KOPT-K1 (cell line): Measurements from ENCODE around the gene PTPRA.

Experiments
- H3K27ac ChIP-seq: fragments of 200-600 bp; sonication (generic); 2 replicates; pipeline ENCODE4 v1.5.1; 2016; ENCODE audit warnings: antibody characterized with exemption, mild to moderate bottlenecking, low read depth, low read length; ENCODE audit not compliant: poor library complexity, severe bottlenecking
- H3K36me3 ChIP-seq: fragments of 200-600 bp; sonication (generic); 2 replicates; pipeline ENCODE4 v1.5.1; 2017; ENCODE audit warnings: antibody characterized with exemption, mild to moderate bottlenecking, low read length, moderate library complexity; ENCODE audit not compliant: insufficient read depth
- H3K9me3 ChIP-seq: fragments of 200-600 bp; sonication (generic); 2 replicates; pipeline ENCODE4 v1.5.1; 2017; ENCODE audit warnings: antibody characterized with exemption, low read length, mild to moderate bottlenecking; ENCODE audit not compliant: insufficient read depth, poor library complexity, severe bottlenecking

The PTPRA gene

GRCh38 chr20:2869381-2869780, 3.9 kb upstream of the PTPRA start:
- Histone ChIP-seq H3K9me3 (no peaks in the 10 kb centered on the region), H3K36me3 (peaks cover 27% of the 10 kb centered on the region), H3K27ac (no peak overlapping the region)

- no peak overlapping the region for H3K27ac ChIP-seq
- H3K36me3 ChIP-seq: peaks cover 22% of the 10 kb centered on the region
- H3K9me3 ChIP-seq: no peaks in the 10 kb centered on the region
These were observed 2.2 kb upstream of the PTPRA start for GRCh38 chr20:2871111-2871465.

- Histone ChIP-seq H3K9me3 (no peaks in the 10 kb centered on the region), H3K27ac (peak overlapping the region; percentile 87), H3K36me3 (peaks cover 18% of the 10 kb centered on the region)
These were observed 1.4 kb upstream of the PTPRA start for GRCh38 chr20:2871661-2872458.

GRCh38 chr20:2872459-2873009, 747 bp upstream of the PTPRA start:
- Histone ChIP-seq H3K27ac (peak overlapping the region; percentile 87), H3K36me3 (peaks cover 21% of the 10 kb centered on the region), H3K9me3 (no peaks in the 10 kb centered on the region)

GRCh38 chr20:2873747-2874041, 413 bp downstream of the PTPRA start:
- Histone ChIP-seq H3K27ac (peak overlapping the region; percentile 87), H3K9me3 (no peaks in the 10 kb centered on the region)

GRCh38 chr20:2874456-2874855, 1.2 kb downstream of the PTPRA start:
- Histone ChIP-seq H3K9me3 (no peaks in the 10 kb centered on the region), H3K27ac (peak overlapping the region; percentile 87), H3K36me3 (peaks cover 28% of the 10 kb centered on the region)

More at GRCh38 chr20:2873747-2874041, 413 bp downstream of the PTPRA start:
- H3K36me3 ChIP-seq: peaks cover 27% of the 10 kb centered on the region

- Histone ChIP-seq H3K27ac (no peak overlapping the region), H3K36me3 (peaks cover 34% of the 10 kb centered on the region), H3K9me3 (no peaks in the 10 kb centered on the region)
These were observed 2.5 kb downstream of the PTPRA start for GRCh38 chr20:2875690-2876203.

GRCh38 chr20:2878515-2878914, 5.2 kb downstream of the PTPRA start:
- Histone ChIP-seq H3K27ac (no peak overlapping the region), H3K9me3 (no peaks in the 10 kb centered on the region), H3K36me3 (peaks cover 35% of the 10 kb centered on the region)

GRCh38 chr20:2879146-2879545, 5.9 kb downstream of the PTPRA start:
- Histone ChIP-seq H3K27ac (no peak overlapping the region), H3K36me3 (peaks cover 35% of the 10 kb centered on the region), H3K9me3 (no peaks in the 10 kb centered on the region)

- Histone ChIP-seq H3K9me3 (no peaks in the 10 kb centered on the region), H3K27ac (no peak overlapping the region), H3K36me3 (peaks cover 26% of the 10 kb centered on the region)
These were observed 7.4 kb downstream of the PTPRA start for GRCh38 chr20:2880650-2881049.

GRCh38 chr20:2883726-2884637, 10.7 kb downstream of the PTPRA start:
- no peak overlapping the region for H3K27ac ChIP-seq
- H3K36me3 ChIP-seq: peaks cover 7% of the 10 kb centered on the region; the same call in 1 of the 2 replicates
- no peaks in the 10 kb centered on the region for H3K9me3 ChIP-seq

GRCh38 chr20:2887715-2888114, 14.4 kb downstream of the PTPRA start:
- H3K27ac ChIP-seq: no peak overlapping the region
- H3K9me3 ChIP-seq: no peaks in the 10 kb centered on the region
- H3K36me3 ChIP-seq: no peaks in the 10 kb centered on the region

GRCh38 chr20:2888224-2888955, 15.1 kb downstream of the PTPRA start:
- Histone ChIP-seq H3K36me3 (no peaks in the 10 kb centered on the region), H3K27ac (no peak overlapping the region), H3K9me3 (no peaks in the 10 kb centered on the region)

GRCh38 chr20:2889209-2889608, 15.9 kb downstream of the PTPRA start:
- no peak overlapping the region for H3K27ac ChIP-seq
- no peaks in the 10 kb centered on the region for H3K36me3 ChIP-seq
- H3K9me3 ChIP-seq: peaks cover 2% of the 10 kb centered on the region

- Histone ChIP-seq H3K27ac (no peak overlapping the region), H3K9me3 (peaks cover 8% of the 10 kb centered on the region), H3K36me3 (no peaks in the 10 kb centered on the region)
These were observed 16.5 kb downstream of the PTPRA start for GRCh38 chr20:2889797-2890196.
